GM12878 (cell line): ENCODE results near the gene ARHGEF33. TPM values are rescaled to one million over a fixed set of nuclear protein-coding genes. Genes with fewer than 3 reads are reported as not detected.
A peak's percentile ranks its signal among the peaks of the same experiment; 100 is the strongest.

Experiments used
- BRCA1 ChIP-seq: IDR thresholded peaks from 2 replicates; pipeline ENCODE4 v1.6.1; 2011; ENCODE audit warnings: low read depth, low read length, improper control_type of control experiment
- DPF2 ChIP-seq: fragments of 450-650 bp; IDR thresholded peaks from 2 replicates; pipeline ENCODE4 v1.6.1; 2017; ENCODE audit warnings: mild to moderate bottlenecking
- EED ChIP-seq: sonication (generic); IDR thresholded peaks from 2 replicates; pipeline ENCODE4 v1.6.1; 2016; ENCODE audit warnings: antibody characterized with exemption, low read depth
- EP300 ChIP-seq, 2 experiments: fragments of 150-350 bp in 1 of 2; IDR thresholded peaks; 2 replicates each; pipeline ENCODE4 v1.6.1; 2011 to 2012; ENCODE audit warnings: low read depth in 2 of 2, low read length in 2 of 2, borderline replicate concordance in 1 of 2, improper control_type of control experiment in 1 of 2, inconsistent platforms in 1 of 2; ENCODE audit not compliant: control insufficient read depth in 1 of 2
- HCFC1 ChIP-seq: fragments of 150-350 bp; IDR thresholded peaks from 2 replicates; pipeline ENCODE4 v1.6.1; 2014; ENCODE audit warnings: low read length
- IRF4 ChIP-seq: IDR thresholded peaks from 2 replicates; pipeline ENCODE4 v1.6.1; 2011; ENCODE audit warnings: low read depth, low read length
- JUNB ChIP-seq: IDR thresholded peaks from 2 replicates; pipeline ENCODE4 v1.6.1; 2016; ENCODE audit warnings: antibody characterized with exemption, mild to moderate bottlenecking
- JUND ChIP-seq: IDR thresholded peaks from 2 replicates; pipeline ENCODE4 v1.6.1; 2012; ENCODE audit warnings: low read depth, mild to moderate bottlenecking, low read length, improper control_type of control experiment, moderate library complexity
- KDM1A ChIP-seq: fragments of 200-600 bp; sonication (generic); IDR thresholded peaks from 2 replicates; pipeline ENCODE4 v1.6.1; 2016; ENCODE audit warnings: borderline replicate concordance
- MEF2A ChIP-seq: IDR thresholded peaks from 2 replicates; pipeline ENCODE4 v1.6.1; 2011; ENCODE audit warnings: low read depth, mild to moderate bottlenecking, low read length, moderate library complexity; ENCODE audit not compliant: insufficient read depth
- MXI1 ChIP-seq: fragments of 150-350 bp; IDR thresholded peaks from 2 replicates; pipeline ENCODE4 v1.6.1; 2011; ENCODE audit warnings: low read depth, mild to moderate bottlenecking, inconsistent platforms, low read length, improper control_type of control experiment
- NFYA ChIP-seq: IDR thresholded peaks from 2 replicates; pipeline ENCODE4 v1.6.1; 2011; ENCODE audit warnings: low read depth, mild to moderate bottlenecking, low read length, improper control_type of control experiment, borderline replicate concordance
- POLR2A ChIP-seq: IDR thresholded peaks from 2 replicates; pipeline ENCODE4 v1.6.1; 2011; ENCODE audit warnings: low read depth, mild to moderate bottlenecking, low read length
- RCOR1 ChIP-seq: conservative IDR thresholded peaks from 2 replicates; pipeline ENCODE4 v1.6.1; 2012; ENCODE audit warnings: low read depth, low read length, improper control_type of control experiment
- SIN3A ChIP-seq: IDR thresholded peaks from 2 replicates; pipeline ENCODE4 v1.6.1; 2012; ENCODE audit warnings: low read depth, low read length, improper control_type of control experiment
- polyA plus RNA-seq, 11 experiments: library from polyadenylated mRNA; depleted of rRNA in 4 of 11; unstranded in 6 of 11; stranded (reverse) in 5 of 11; fragments of >200 nt; fragmentation: Nextera tagmentation in 4 of 11; fragmentation: Illumina TruSeq in 1 of 11; extraction: Ambion mirVana in 4 of 11; extraction: Trizol in 1 of 11; gene quantifications; 1 replicate in 1 of 11; 2 replicates in 10 of 11; pipeline versions ENCODE4 v1.2.1 to v1.2.3, GENCODE V29; 2011 to 2016; ENCODE audit warnings: inconsistent platforms in 2 of 11, missing spikeins in 2 of 11, low read depth in 1 of 11
- total RNA-seq, 4 experiments: library from RNA; depleted of rRNA in 3 of 4; stranded (reverse); fragments of >200 nt in 3 of 4; fragmentation: Illumina TruSeq in 1 of 4; extraction: Trizol in 1 of 4; gene quantifications; 2 replicates each; pipeline versions ENCODE4 v1.2.1 to v1.2.3, GENCODE V29; 2013 to 2021
- TF ChIP-seq, protein P1 (sequence below): fragments of 450-650 bp; IDR thresholded peaks from 2 replicates; pipeline ENCODE4 v1.6.1; 2018; ENCODE audit warnings: mild to moderate bottlenecking, low read depth, moderate library complexity; ENCODE audit not compliant: partially characterized antibody
- TF ChIP-seq, protein P2 (sequence below): IDR thresholded peaks from 2 replicates; pipeline ENCODE4 v1.6.1; 2012; ENCODE audit warnings: low read depth, low read length, improper control_type of control experiment
- TF ChIP-seq, protein P3 (sequence below): IDR thresholded peaks from 2 replicates; pipeline ENCODE4 v1.6.1; 2012; ENCODE audit warnings: low read depth, low read length, improper control_type of control experiment
- TF ChIP-seq, protein P4 (sequence below), 3 experiments: IDR thresholded peaks in 2 of 3; conservative IDR thresholded peaks in 1 of 3; 2 replicates each; pipeline ENCODE4 v1.5.1; 2011; ENCODE audit warnings: low read depth in 3 of 3, low read length in 3 of 3, mild to moderate bottlenecking in 3 of 3, control low read depth in 2 of 3, moderate library complexity in 2 of 3, inconsistent platforms in 1 of 3, mixed read lengths in 1 of 3; ENCODE audit not compliant: control insufficient read depth in 2 of 3, insufficient read depth in 1 of 3; ENCODE audit errors: extremely low read depth in 1 of 3
- TF ChIP-seq, protein P5 (sequence below): fragments of 450-650 bp; IDR thresholded peaks from 2 replicates; pipeline ENCODE4 v1.6.1; 2014; ENCODE audit warnings: mild to moderate bottlenecking

The ARHGEF33 gene
- total and polyA plus RNA-seq, 10 of the 15 experiments (the other 5 are each of a cell fraction or from before 2014, with no cell fraction given), result 0.01 to 0.08 (median 0.05) TPM; not detected in 4

DNA sequence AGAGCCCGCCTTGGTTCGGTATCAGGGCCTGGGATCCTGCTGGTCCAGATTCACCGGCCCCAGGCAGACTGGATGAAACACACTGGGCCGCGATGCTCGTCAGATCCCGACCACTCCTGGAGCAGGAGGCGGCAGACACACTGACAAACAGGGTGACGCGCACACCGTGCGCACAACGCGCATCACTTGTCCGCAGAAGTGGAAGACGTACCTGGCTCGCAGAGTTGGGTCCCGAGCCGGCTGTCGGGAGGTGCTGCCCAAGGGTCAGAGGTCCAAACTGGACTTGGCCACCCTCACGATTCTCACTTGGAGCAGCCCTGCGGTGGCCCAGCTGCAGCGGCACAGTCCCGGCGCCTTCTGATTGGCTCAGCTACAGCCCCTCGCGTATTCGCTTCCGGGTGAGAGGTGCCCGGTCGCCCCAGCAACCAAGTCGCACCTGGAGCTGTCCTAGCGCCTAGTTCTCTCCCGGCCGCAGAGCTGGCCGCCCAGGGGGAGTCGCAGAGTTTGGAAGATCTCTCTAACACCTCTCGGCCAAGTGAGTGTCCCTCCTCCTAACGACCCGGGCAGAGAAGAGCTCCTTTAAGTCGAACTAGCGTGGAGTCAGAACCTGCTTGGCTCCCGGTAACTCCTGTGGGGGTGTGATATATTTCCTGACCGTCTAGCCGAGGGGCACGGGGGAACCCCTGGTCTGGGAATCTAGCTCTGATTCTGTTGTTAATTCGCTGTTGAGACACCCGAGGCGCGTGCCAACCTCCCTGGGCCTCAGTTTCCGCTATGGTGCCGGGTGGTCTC is 13.9 kb upstream of the ARHGEF33 start, which contains the start of the genes DHX57 and MORN2 (continued):
- TF ChIP-seq, protein P1, sequence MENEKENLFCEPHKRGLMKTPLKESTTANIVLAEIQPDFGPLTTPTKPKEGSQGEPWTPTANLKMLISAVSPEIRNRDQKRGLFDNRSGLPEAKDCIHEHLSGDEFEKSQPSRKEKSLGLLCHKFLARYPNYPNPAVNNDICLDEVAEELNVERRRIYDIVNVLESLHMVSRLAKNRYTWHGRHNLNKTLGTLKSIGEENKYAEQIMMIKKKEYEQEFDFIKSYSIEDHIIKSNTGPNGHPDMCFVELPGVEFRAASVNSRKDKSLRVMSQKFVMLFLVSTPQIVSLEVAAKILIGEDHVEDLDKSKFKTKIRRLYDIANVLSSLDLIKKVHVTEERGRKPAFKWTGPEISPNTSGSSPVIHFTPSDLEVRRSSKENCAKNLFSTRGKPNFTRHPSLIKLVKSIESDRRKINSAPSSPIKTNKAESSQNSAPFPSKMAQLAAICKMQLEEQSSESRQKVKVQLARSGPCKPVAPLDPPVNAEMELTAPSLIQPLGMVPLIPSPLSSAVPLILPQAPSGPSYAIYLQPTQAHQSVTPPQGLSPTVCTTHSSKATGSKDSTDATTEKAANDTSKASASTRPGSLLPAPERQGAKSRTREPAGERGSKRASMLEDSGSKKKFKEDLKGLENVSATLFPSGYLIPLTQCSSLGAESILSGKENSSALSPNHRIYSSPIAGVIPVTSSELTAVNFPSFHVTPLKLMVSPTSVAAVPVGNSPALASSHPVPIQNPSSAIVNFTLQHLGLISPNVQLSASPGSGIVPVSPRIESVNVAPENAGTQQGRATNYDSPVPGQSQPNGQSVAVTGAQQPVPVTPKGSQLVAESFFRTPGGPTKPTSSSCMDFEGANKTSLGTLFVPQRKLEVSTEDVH, result no peak
- peak; percentile 90 for TF ChIP-seq SIN3A
- TF ChIP-seq JUNB, result no peak
- TF ChIP-seq, protein P2, sequence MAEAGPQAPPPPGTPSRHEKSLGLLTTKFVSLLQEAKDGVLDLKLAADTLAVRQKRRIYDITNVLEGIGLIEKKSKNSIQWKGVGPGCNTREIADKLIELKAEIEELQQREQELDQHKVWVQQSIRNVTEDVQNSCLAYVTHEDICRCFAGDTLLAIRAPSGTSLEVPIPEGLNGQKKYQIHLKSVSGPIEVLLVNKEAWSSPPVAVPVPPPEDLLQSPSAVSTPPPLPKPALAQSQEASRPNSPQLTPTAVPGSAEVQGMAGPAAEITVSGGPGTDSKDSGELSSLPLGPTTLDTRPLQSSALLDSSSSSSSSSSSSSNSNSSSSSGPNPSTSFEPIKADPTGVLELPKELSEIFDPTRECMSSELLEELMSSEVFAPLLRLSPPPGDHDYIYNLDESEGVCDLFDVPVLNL, result no peak
- TF ChIP-seq DPF2, result 0 out of 2 replicates have a peak, but pooled peaks have one; percentile 11
- TF ChIP-seq, protein P3, sequence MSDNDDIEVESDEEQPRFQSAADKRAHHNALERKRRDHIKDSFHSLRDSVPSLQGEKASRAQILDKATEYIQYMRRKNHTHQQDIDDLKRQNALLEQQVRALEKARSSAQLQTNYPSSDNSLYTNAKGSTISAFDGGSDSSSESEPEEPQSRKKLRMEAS, result peak; percentile 62; the same call in 1 of the 2 replicates
- peak; percentile 39; the same call in 1 of the 2 replicates for TF ChIP-seq IRF4
- TF ChIP-seq MEF2A, result no peak
- TF ChIP-seq, protein P4, sequence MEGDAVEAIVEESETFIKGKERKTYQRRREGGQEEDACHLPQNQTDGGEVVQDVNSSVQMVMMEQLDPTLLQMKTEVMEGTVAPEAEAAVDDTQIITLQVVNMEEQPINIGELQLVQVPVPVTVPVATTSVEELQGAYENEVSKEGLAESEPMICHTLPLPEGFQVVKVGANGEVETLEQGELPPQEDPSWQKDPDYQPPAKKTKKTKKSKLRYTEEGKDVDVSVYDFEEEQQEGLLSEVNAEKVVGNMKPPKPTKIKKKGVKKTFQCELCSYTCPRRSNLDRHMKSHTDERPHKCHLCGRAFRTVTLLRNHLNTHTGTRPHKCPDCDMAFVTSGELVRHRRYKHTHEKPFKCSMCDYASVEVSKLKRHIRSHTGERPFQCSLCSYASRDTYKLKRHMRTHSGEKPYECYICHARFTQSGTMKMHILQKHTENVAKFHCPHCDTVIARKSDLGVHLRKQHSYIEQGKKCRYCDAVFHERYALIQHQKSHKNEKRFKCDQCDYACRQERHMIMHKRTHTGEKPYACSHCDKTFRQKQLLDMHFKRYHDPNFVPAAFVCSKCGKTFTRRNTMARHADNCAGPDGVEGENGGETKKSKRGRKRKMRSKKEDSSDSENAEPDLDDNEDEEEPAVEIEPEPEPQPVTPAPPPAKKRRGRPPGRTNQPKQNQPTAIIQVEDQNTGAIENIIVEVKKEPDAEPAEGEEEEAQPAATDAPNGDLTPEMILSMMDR (IDR thresholded peaks at IDR 0.05 in 2 of 3, conservative IDR thresholded peaks at IDR 0.05 in 1 of 3; ENCODE audit: control insufficient read depth in 2 of 3, extremely low read depth in 1 of 3, insufficient read depth in 1 of 3, low read depth in 3 of 3, low read length in 3 of 3), result no peak
- no peak for TF ChIP-seq KDM1A
- no peak for TF ChIP-seq EED
- no peak for TF ChIP-seq RCOR1
- TF ChIP-seq MXI1, result peak; percentile 82
- TF ChIP-seq JUND, result peak; percentile 87; the same call in 1 of the 2 replicates
- TF ChIP-seq BRCA1, result 0 out of 2 replicates have a peak, but pooled peaks have one; percentile 14
- TF ChIP-seq, protein P5, sequence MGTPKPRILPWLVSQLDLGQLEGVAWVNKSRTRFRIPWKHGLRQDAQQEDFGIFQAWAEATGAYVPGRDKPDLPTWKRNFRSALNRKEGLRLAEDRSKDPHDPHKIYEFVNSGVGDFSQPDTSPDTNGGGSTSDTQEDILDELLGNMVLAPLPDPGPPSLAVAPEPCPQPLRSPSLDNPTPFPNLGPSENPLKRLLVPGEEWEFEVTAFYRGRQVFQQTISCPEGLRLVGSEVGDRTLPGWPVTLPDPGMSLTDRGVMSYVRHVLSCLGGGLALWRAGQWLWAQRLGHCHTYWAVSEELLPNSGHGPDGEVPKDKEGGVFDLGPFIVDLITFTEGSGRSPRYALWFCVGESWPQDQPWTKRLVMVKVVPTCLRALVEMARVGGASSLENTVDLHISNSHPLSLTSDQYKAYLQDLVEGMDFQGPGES, result no peak
- no peak for TF ChIP-seq NFYA
- TF ChIP-seq POLR2A, result peak; percentile 76
- peak; percentile 58 for TF ChIP-seq HCFC1
- TF ChIP-seq EP300 (IDR thresholded peaks at IDR 0.05; ENCODE audit: borderline replicate concordance in 1 of 2, control insufficient read depth in 1 of 2, low read depth in 2 of 2, low read length in 2 of 2), result no peak
